ENCODE data around the gene CFAP126.

- TF ChIP-seq POLR2A (IDR thresholded peaks at IDR 0.05) (no peak), POLR2AphosphoS5 (IDR thresholded peaks at IDR 0.05) (no peak)
- TF ChIP-seq, protein P1, sequence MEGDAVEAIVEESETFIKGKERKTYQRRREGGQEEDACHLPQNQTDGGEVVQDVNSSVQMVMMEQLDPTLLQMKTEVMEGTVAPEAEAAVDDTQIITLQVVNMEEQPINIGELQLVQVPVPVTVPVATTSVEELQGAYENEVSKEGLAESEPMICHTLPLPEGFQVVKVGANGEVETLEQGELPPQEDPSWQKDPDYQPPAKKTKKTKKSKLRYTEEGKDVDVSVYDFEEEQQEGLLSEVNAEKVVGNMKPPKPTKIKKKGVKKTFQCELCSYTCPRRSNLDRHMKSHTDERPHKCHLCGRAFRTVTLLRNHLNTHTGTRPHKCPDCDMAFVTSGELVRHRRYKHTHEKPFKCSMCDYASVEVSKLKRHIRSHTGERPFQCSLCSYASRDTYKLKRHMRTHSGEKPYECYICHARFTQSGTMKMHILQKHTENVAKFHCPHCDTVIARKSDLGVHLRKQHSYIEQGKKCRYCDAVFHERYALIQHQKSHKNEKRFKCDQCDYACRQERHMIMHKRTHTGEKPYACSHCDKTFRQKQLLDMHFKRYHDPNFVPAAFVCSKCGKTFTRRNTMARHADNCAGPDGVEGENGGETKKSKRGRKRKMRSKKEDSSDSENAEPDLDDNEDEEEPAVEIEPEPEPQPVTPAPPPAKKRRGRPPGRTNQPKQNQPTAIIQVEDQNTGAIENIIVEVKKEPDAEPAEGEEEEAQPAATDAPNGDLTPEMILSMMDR (IDR thresholded peaks at IDR 0.05): no peak
Observed at GRCh38 chr1:161398900-161399256, 31.2 kb upstream of the CFAP126 start.
